Stimulated activated CD4-positive, alpha-beta T cell treated with anti-CD3 and anti-CD28 coated beads, Interleukin-15, amount 100 ng/mL, for 1 hour (primary cell): ENCODE measurements around the gene RBM33.

Source experiments
- DNase-seq, 2 donors: peaks; one replicate each; pipeline ENCODE4 v3.0.0-alpha.2; 2020; ENCODE audit warnings: low read depth in 1 of 2, low spot score in 1 of 2

Gene RBM33

DNA sequence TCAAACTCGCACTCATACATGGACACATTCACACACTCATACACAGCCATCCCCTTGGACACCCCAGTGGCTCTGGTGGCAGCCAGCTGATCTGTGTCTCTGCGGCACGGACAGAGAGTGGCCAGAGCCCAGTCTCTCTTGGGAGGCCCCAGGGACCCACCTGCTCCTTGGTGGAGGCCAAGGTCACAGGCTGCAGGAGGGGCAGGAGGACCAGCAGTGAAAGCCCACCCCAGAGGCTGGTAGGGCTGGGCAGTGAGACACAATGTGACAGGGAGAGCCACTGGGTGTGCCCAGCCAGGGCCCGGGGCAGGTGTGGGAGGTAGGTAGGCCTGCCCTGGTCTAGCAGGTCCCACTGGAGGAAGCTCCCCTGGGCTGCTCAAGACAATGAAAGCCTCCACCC, 149.3 kb downstream of the RBM33 start:
- no peak for DNase-seq

DNA sequence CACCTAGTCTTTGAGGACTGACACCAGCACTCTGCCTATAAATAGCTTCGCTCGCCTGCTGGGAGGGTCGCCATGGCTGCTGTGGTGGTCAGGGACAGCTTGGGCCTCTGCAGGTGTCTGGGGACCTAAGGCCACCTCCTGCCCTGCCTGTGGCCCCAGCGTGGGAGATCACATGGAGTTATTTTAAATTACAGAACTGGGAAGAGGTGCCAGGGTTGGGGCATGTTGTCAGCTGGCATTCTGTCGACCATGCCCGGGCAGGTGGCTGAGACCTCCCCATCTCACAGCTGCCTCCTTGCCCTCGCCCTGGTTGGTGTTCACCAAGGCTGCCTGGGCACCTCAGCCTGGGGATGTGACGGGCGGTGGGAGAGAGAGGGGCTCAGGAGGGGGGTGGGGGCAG, 149.7 kb downstream of the RBM33 start:
- no peak for DNase-seq

DNA sequence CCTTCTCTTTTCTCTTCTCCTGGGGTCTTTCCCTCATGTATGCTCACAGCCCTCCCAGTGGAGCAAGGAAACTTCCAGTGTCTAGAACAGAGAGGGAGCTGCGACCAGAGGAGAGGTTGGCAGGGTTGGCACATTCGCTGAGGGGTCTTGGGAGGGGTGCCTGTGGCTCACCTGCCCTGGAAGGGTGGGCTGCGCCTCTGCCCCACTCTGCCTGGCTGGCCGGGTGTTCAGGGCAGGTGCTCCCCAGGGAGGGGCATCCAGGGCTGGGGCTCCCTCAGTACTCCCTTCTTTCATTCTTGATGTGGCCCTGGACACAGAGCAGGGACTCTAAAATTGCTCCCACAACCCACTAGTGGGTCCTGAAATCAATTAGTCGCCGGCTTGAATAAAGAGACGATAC, 150.9 kb downstream of the RBM33 start:
- no peak for DNase-seq

DNA sequence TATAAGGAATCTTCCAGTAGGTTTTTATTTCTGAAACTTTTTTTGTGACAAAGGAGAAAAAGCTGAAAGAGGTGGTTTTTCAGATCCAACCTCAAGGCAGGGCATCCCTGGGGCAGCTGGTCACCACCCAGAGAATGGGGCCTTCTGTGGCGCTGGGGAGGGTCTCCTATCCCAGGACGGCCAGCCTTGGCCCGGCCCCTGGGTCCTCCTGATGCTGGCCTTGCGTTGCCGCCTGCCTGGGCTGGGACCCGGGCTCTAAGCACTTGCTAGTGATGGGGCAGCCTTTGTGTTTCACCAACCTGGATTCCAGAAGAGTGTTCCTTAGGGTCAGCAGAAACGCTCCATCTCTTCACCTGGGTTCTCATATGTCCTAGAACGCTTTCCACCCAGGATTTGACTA, 151.5 kb downstream of the RBM33 start:
- DNase-seq = no peak

DNA sequence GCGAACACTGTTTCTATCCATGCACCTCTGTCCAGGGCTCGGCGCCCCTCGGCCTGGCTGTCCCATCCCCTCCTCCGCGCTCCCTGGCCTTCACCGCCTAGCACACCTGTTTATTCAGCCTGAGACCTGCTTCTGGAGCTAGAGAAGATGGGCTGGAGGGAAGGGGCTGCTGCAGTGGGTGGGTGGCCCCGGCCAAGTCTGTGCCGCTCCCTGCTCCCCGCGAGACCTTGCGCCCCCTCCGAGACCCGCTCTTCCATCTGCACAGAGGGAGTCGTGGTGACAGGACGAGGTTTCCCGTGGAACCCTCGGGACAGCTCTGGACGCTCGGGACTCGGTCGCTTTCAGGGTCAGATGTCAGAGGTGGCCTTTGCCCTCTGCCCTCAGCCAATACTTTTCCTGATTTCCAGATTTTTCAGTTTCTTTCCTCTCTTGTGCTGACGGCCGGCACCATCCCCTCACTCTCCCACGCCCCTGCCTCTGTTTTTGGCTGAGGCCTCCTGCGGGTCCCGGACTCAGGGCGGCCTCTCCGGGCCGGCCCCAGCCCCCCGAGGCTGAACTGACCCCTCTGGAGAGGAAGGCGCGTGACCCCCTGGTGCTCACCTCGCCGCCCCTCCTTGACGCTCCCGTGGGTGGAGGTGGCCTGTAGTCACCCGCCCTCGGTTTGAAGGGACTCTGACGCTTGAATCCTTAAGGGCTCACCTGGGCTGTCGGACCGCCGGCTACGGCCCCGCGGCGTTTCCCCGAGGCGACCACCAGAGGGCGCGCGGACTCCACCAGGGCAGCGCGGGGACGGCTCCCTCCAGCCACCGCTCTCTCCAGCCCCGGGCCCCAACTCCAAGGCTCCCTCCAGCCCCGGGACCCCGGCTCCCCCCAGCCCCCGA, 152.2 kb downstream of the RBM33 start:
- DNase-seq = peak; percentile 38 to 59

DNA sequence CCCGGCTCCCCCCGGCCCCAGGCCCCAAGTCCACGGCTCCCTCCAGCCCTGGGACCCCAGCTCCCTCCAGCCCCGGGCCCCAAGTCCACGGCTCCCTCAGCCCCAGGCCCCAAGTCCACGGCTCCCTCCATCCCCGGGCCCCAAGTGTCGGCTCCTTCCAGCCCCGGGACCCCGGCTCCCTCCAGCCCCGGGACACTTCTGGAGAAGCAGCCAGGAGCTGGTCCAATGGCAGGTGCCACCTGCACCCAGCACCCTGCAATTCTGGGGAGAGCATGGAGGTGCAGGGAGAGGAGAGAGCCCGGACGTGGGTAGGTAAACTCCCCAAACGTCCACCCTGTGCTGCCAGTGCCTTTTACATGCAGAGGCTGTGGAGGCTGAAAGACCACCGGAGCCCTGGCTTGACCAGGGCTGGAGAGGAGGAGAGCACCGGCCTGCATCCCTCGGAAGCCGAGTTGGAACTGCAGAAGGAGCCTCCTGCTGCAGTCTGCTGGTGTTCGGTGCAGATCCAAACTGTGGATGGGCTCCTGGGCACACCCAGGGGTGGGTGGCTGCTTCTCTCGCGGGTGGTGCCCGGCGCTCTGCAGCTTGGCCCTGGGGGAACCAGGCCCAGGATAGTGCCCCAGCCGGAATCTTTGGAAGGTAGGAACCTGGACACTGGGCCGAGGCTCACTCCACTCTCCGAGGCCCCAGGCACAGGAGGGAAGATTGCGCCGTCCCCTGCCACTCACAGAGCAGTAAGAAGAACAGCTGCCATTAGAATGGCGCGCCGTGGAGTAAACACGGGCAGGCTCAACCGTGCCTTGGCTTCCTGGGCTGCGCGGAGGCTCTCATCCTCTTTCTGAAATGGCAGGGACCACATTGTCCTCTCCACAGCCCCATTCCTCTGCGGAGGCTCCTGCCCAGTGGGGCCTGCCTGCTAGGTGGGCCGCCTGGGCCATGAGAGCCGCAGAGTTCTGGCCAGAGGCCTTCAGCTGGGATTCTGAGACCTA, 153.1 kb downstream of the RBM33 start:
- no peak for DNase-seq

DNA sequence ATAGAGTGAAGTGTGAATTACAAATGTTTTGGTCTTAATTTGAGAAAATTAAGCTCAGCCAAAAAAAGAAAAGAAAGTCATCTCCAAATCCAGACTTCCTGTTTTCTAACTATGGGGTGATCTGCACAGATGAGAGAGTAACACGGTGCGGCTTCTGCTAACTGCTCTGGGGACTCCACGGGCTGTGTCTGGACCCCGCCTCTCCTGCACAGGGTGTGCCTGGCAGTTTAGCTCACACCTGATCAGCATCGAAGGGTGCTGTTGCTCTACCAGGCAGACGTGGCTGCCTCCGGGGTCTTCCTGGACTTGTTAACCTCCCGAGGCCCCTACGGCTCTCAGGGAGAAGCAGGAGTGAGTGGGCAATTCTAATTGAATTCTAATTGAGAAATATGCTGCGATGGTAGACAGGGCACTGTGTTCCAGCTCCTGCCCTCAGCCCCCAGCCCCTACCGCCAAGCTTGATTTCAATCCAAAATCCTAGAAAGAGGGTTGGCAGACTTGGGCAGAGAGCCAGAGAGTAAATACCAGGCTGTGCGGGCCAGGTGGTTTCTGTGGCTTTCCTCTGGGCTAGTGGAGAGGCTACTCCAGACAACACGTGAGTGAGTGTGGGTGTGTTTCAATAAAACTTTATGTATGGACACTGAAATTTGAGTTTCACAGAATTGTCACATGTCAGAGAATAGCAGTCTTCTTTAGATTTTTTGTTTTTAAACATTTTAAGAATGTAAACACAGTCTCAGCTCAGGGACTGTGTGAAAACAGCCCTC, 154.4 kb downstream of the RBM33 start:
- DNase-seq = no peak

DNA sequence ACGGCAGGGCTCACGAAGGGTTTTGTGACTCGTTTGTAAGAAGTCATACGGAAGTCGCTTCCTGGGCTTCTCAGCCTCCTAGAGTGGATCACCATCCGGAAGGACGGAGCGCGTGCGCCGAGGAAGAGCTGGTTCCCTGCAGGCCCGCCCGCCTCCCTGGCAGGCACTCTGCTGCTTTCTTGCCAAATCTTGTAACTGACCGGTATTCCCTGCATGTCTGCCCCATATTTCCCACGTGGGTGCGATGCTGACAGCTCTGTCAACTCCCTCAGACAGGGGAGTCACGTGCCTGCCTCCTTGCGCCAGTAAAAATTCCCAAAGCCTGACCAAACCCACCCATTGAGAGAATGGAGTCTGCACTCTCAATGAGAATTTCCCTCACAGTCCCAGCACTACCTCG, 155.1 kb downstream of the RBM33 start:
- no peak for DNase-seq

DNA sequence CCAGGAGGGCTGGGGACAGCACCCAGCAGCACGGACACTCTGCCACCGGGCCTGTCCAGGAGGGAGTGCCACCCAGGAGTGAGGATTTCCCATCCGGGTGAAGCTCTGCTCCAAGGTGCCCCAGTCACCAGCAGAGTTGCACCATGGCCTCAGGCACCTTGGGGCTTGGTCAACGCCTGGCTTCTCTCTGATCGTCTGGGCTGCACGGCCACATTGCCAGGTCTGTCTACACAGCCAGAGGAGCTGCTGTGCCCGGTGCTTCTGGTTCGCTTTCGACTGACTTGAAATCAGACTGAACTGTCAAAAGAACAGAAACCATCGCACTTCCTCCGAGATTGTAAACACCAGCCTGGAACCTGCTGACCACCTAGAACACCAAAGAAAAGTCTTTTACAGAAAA, 155.8 kb downstream of the RBM33 start:
- DNase-seq = no peak

DNA sequence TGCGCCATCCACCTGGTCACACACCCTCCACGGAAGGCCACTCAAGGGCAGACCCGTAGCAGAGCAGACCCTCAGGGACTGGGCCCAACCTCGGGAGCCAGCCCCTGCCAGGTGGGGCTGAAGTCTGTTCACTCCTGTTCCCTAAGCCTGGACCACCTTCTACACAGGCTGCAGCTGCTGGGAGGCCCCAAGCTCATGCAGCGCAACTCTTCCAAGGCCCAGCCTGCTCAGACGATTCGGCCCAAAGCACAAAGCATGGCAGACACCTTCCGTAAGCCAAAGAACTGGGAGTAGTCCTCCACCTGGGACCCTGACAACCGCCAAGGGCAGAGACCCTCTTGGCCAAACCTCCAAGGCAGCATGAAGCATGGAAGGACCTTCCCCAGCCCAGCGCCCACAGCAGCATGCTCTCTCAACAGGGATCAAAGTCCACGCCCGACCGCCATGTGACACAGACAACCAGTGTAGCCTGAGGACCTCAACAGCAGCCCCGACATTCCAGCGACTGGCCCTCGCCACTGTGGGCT, 156.3 kb downstream of the RBM33 start:
- DNase-seq = no peak

DNA sequence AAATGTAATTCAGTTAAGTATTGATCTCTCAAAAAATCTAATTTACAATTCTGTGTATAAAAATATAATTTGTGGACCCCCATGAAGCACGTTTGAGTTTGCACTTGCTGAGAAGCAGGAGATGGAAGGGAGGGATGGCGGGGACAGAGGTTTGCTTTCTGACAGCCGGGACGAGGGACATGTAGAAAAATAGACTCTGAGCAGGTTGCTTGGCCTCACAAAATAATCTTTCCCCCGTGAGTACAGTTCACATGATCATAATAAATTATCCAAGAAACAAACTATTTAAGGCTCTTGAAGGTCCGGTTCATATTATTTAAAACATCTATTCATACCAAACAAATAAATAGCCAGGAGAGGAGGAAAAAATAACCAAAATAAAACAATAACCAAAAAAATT, 157.8 kb downstream of the RBM33 start:
- DNase-seq = no peak

DNA sequence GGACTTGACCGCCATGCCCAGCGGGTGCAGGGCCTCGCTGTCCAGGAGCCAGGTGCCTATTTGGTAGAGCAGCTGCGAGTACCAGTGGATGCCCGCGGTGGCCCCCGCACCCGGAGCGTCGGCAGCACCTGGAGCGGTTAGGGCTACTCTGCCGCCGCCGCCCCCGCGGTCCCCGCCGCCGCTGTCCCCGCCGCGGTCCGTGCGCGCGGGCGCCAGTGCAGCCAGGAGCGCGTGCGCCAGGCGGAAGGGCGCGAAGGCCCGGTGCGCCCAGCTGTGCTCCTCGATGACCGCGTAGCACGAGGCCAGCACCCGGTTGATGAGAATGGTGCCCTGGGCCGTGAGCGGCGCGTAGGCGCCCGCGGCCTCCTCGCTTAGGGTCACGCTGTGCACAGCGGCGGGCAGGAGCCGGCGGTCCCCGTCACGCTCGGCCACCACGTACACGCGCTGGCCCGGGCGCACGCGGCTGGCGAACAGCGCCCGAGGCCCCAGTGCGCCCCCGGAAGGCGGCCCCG, 158.5 kb downstream of the RBM33 start:
- DNase-seq = no peak

DNA sequence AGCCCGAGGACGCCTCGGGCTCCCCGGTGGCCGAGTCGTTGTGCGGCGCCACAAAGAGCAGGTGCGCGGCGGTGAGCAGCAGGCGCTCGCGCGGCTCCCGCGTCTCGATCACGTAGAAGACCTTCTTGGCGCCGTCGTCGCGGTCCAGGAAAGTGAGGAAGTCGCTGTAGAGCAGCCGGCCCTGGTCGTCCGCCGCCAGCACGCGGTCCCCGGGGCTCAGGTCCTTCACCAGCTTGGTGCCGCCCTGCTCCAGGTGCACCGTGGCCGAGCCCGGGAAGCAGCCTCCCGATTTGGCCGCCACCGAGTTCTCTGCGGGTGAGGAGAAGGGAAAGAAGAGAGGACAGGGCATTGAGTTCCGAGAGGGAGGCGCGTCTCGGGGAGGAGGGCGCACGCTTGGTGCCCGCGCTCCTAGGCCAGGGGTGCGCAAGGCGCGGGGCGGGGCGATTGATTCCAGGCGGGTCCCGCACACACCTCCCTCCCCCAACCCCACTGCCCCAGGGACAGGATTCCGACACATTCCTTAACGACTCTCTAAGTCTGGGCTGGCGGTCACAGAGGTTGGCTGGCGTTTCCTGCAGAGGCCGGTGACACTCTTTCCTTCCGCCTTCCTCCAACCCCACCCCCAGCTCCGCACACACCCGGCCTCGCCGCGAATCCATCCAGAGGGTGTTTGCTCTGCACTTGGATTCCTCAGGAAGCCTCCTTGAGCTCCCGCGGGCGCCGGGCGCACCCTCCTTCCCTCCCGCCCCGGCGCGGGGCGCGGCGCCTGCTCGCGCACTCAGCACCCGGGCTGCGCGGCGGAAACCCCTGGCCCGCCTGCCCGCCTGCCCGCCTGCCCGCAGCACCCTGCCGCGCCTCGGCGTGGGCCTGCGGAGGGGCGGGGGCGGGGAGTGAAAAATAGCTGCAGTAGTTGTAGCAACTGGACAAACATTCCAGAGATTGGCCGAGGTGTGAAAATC, 159.2 kb downstream of the RBM33 start:
- no peak for DNase-seq

DNA sequence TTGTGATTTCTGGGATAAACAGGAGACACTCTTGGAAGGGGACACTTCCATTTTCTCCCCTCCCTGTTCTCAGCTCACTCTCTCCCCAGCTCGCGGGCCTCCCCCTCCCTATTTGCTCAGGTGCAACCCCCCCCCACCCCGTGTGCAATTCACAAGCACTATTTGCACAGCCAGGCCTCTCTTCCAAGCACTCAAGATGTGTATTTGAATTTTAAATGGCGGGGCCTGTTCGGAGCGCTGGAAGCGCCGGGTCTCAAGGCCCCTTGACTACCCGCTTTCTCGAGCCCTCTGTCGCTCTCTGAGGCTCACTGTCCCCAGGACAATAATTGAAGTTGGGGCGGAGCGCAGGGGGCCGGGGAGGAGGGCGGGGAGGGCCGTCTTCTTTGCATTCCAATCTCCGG, 160.0 kb downstream of the RBM33 start:
- no peak for DNase-seq

DNA sequence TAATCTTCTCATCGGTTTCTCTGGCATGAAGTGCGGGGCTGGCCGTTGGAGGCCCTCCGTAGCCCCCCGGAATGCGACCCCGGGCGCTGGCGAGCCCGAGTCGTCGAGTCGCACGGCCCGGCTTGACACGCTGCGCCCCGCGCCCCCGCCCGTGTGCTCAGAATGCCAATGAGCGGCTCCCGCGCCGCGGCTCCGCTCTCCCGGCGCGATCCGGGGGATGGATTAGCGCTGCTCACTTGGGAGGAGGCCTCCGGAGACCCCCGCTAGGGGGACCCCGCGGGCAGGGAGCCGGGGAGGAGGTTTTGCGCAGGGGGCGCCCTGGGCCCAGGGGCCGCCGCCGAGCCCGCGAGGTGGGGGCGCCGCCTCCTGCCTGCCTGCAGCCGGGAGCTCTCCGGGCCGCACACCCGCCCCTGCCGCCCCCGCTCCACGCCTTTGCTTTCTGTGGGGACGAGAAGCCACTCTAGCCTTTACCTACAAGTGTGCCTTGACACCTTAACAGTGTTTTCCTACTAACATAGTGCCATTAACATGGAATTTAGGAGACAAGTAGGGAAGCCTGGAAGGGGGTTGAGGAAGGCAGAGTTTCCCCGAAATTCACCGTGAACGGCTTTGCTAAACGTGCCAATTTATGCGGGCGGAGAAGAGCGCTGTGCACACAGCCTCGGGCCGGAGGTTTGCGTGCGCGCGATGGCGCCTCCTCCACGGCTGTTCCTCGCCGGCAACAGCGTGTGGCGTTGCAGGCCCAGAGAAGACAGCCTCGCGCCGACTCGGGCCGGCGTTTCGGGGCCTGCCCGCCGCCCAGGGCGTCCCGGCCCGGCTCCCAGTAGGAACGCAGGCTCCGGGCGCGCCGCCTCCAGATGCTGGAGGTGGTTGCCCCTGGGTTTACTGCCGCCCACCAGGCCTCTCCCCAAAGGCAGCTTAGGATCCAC, 160.7 kb downstream of the RBM33 start:
- DNase-seq = peak in 1 of 2 donors; percentile 55

DNA sequence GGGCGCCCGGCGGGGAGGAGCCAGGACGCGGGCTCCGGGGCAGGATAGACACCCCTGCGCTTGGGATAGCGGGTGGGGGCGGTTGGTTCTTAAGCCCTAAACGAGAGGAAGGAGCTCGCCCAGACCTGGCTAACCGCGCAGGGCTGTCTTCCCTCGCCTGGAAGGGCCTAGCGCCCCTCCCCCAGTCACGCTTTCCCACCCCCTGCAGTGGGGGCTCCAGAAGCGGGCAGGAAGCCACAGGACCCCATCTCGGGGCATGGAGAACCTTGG, 161.3 kb downstream of the RBM33 start:
- no peak for DNase-seq

DNA sequence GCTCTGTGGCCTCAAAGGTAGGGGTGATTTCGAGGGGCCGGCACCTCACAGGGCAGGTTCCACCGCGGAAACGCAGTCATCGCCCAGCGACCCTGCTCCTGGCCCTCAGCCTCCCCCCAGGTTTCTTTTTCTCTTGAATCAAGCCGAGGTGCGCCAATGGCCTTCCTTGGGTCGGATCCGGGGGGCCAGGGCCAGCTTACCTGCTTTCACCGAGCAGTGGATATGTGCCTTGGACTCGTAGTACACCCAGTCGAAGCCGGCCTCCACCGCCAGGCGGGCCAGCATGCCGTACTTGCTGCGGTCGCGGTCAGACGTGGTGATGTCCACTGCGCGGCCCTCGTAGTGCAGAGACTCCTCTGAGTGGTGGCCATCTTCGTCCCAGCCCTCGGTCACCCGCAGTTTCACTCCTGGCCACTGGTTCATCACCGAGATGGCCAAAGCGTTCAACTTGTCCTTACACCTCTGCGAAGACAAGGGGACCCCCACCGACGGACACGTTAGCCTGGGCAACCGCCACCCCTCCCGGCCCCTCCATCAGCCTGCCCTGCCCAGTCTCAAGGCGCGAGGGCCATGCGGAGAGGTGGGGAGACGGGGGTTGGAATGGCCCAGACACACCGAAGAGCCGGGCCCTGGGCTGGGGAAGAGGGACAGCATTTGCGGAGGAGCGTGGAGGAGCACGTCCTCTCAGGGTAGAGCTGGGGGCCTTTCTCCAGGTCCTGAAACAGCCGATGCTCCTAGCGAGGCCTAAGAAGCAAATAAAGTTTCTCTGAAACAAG, 161.8 kb downstream of the RBM33 start:
- DNase-seq = no peak

DNA sequence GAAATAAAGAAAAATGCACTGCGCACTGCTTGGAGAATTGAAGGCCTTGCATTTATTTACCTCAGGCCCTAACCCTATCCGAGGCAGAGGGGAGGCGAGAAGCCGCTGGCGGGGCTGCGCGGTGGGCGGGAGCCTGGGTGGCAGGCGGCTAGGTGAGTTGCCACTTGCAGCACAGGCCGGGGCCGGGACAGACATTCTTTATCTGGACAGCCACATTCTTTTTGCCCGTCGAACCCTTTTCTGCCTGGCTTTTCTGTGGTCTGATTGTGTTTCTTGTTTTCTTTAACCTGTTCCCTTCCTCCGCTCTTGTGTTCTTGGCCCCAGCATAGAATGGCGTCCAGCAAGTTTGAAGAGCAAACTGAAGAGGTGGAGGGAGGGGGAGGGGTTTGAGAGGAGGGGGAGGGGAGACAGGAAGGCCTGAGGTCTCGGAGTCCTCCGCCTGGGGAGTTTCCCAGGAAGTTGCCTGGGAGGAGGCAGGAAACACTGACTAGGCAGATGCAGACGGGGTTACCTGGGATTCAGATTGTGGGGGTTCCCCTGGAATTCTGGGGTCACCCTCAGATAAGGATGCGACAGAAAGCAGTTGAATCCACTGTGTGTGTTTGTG, 162.7 kb downstream of the RBM33 start:
- no peak for DNase-seq
